ENCODE results near the gene BBS9.

GRCh38 chr7:33504266-33504665 is 374.9 kb downstream of the BBS9 start:
- TF ChIP-seq CTCF (IDR thresholded peaks at IDR 0.05; ENCODE audit: insufficient read depth, low read length, poor library complexity, severe bottlenecking) (no peak), EZH2phosphoT487 (conservative IDR thresholded peaks at IDR 0.05; ENCODE audit: low read length) (no peak)

Measured in SU-DHL-6 (cell line).